GM12874 (cell line): ENCODE data around the gene MEIOSIN.

Source experiments
- TF ChIP-seq, protein P1 (sequence below): IDR thresholded peaks from 2 replicates; pipeline ENCODE4 v1.5.1; 2011; ENCODE audit warnings: low read depth, mild to moderate bottlenecking, control low read depth, low read length, moderate library complexity; ENCODE audit not compliant: insufficient read depth

Gene MEIOSIN

DNA sequence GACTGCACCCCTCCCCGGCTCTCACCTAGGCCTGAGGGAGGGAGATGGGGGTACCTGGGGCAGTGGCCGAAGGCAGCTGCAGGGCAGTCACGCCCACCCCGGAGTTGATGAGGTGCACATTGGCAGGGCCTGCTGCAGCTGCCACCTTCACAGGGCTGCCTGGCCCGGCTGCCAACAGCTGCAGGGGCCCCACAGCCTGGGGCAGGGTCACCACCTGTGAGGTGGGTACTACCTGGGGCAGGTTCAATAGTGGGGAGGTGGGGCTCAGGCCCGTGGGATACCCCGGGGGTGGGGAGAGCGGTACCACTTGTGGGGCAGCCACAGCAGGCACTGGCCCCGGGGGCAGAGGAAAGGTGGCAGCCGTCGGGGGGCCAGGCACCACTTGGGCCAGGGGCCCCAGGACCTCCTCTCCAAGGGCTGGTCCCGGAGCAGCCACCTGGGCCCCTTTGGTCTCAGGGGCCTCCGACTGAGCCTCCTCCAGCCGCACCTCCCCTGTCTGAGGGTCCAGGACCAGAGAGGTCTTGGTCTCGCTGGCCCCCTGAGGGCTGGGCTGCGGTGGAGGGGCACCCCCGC, 33.1 kb downstream of the MEIOSIN start:
- TF ChIP-seq, protein P1, sequence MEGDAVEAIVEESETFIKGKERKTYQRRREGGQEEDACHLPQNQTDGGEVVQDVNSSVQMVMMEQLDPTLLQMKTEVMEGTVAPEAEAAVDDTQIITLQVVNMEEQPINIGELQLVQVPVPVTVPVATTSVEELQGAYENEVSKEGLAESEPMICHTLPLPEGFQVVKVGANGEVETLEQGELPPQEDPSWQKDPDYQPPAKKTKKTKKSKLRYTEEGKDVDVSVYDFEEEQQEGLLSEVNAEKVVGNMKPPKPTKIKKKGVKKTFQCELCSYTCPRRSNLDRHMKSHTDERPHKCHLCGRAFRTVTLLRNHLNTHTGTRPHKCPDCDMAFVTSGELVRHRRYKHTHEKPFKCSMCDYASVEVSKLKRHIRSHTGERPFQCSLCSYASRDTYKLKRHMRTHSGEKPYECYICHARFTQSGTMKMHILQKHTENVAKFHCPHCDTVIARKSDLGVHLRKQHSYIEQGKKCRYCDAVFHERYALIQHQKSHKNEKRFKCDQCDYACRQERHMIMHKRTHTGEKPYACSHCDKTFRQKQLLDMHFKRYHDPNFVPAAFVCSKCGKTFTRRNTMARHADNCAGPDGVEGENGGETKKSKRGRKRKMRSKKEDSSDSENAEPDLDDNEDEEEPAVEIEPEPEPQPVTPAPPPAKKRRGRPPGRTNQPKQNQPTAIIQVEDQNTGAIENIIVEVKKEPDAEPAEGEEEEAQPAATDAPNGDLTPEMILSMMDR, result no peak

DNA sequence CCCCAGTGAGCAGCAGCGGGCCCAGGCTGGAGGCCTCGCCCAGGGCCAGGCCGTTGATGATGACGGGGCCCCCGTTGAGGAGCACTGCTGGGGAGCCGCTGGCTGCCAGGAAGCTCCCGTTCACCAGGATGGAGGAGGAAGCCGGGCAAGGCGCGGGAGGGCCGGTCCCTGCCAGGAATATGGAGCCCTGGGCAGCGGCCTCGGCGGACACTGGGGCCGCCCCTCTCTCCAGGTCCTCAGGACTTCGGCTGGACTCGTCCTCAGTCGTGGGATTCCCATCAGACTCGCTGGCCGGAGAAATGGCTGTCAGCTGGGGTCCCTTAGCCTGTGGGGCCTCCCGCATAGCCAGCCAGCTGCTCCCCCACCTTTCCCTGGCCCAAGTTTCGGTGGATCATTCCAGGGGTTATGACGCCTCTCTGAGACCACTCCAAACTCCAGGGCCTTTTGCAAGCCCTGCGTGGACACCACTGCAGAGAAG, 33.7 kb downstream of the MEIOSIN start:
- TF ChIP-seq, protein P1, result no peak

DNA sequence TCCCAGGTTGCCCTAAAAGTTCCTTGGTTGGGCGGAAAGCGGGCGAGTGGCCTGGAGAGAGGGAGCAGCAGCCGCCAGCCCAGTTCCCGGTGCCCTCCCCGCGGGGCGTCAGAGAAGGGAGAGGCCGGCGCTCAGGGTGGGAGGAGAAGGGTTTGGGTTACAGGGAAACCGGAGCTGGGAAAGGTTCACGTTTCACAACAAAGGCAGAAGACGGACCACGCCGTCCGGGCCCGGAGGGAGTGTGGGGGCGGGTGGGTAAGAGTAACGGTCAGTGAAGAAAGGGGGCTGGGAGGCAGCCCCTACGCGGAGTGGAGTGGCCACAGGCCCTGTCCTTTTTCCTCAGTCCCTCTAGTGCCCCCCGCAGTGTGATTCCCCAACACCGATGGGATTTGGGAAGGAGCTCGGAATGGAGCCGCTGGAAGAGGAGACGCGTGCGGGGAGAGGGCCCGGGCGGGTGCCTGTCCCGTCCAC, 34.2 kb downstream of the MEIOSIN start:
- TF ChIP-seq, protein P1, result no peak

GRCh38 chr19:45767881-45768654, 34.8 kb downstream of the MEIOSIN start:
- TF ChIP-seq, protein P1, result no peak

DNA sequence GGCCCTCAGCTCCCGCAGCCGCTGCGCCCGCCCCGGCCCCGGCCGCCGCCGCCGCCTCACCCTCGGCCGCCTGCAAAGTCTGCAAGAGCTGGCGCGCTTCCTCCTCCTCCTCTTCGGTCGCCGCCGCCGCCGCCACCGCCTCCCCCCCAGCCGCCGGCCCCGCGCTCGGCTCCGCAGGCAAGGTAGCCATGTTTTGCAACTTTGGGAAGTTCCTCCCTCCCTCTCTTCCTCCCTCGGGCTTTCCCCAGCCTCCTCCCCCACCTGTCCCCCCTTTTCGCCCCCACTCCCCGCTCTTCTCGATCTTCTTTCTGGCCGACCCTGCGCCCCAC, 35.4 kb downstream of the MEIOSIN start:
- TF ChIP-seq, protein P1, result no peak

GRCh38 chr19:45768984-45769782, 35.9 kb downstream of the MEIOSIN start, which contains the start of gene SIX5:
TSS of gene SIX5 (minus strand) at chr19:45769252. CDS start at chr19:45768844, 408 bp downstream.
- TF ChIP-seq, protein P1, result no peak

DNA sequence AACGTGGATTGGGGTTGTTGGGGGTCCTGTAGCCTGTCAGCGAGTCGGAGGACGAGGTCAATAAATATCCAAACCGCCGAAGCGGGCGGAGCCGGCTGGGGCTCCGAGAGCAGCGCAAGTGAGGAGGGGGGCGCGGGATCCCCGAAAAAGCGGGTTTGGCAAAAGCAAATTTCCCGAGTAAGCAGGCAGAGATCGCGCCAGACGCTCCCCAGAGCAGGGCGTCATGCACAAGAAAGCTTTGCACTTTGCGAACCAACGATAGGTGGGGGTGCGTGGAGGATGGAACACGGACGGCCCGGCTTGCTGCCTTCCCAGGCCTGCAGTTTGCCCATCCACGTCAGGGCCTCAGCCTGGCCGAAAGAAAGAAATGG, 36.6 kb downstream of the MEIOSIN start:
- TF ChIP-seq, protein P1, result no peak
